ENCODE data around the gene CCDC85A.

The CCDC85A gene

GRCh38 chr2:56287974-56288373 lies 104.2 kb downstream of the CCDC85A start:
- Mint-ChIP-seq H3K4me1 (no peaks in the 10 kb centered on the region), H3K9me3 (no peaks in the 10 kb centered on the region), H3K36me3 (no peaks in the 10 kb centered on the region), H3K27me3 (no peaks in the 10 kb centered on the region), H3K4me3 (no peak overlapping the region), H3K27ac (no peak overlapping the region)
- no peak for DNase-seq
- CTCF ChIA-PET: no interaction called here

DNA sequence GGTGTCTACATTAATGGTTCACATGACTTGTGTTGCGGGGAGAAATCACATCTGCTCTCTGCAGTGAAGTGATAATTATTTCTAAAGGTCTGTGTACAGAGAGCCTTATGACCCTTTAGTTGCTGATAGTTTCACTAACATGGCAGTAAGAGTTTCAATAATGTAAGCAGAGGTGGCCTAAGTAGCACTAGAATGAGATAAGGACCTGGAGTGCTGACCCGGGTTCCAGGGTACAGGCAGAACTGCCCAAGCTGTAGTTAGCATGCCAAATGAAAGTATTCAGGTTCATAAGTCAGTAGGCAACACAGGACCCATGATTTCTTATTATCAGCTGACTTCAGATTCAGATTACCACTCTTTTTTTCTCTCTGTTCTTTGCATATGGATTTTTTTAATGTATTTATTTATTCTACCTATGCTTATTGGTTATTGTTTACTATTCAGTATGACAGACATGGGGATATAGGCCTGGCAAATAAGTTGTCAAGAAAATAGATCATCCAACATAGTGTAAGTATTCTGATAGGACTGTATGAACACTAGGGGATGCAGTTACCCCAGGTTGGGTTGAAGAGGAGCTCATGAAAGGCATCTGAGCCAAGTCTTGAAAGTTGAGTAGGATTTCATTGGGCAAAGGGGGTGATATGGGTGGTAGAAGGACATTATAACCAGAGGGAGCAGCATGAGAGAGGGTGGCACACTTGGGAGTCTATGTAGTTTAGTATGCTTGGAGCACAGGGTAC lies 105.2 kb downstream of the CCDC85A start:
- no peak overlapping the region for H3K4me3 Mint-ChIP-seq
- H3K27me3 Mint-ChIP-seq: no peaks in the 10 kb centered on the region
- no peak for DNase-seq
- H3K4me1 Mint-ChIP-seq: no peaks in the 10 kb centered on the region
- no peaks in the 10 kb centered on the region for H3K9me3 Mint-ChIP-seq
- H3K27ac Mint-ChIP-seq: no peak overlapping the region
- no peaks in the 10 kb centered on the region for H3K36me3 Mint-ChIP-seq
- CTCF ChIA-PET: no interaction called here

DNA sequence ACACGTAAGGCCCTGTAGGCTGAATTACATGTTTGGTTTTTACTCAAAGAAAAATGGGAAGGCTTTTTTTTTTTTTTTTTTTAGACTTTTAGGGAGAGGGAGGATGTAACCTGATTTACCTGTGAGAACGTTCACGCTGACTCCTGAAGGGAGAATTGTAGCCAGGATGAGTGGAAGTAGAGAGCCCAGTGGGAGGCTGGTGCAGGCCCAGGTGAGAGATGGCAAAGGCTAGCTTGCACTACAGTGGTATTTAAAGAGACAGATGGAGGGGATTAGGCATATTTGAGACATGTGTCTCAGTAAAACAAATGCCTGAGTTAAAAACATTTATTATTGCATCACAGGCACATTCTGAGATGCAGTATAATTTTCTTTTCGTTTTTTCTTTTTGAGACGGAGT lies 107.9 kb downstream of the CCDC85A start:
- no peaks in the 10 kb centered on the region for H3K4me1 Mint-ChIP-seq
- no peak overlapping the region for H3K4me3 Mint-ChIP-seq
- CTCF ChIA-PET: no interaction called here
- no peak overlapping the region for H3K27ac Mint-ChIP-seq
- no peaks in the 10 kb centered on the region for H3K36me3 Mint-ChIP-seq
- no peaks in the 10 kb centered on the region for H3K9me3 Mint-ChIP-seq
- no peaks in the 10 kb centered on the region for H3K27me3 Mint-ChIP-seq
- no peak for DNase-seq

DNA sequence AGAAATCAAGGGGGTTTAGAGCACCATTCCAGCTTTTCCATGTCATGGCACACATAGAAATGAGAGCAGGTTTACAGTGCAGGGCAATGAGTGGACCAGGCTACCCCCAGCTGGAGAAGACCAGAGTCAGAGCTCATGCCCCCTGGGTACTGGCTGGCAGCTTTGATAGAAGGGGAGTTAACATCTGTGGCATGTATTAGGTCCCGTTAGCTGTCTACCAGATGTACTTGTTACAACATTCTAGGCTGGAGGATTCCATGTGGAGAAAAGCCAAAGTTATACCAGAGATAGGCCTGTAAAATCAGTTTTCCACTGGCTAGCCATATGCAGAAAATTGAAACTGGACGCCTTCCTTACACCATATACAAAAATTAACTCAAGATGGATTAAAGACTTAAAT lies 109.2 kb downstream of the CCDC85A start:
- H3K4me1 Mint-ChIP-seq: no peaks in the 10 kb centered on the region
- no peak overlapping the region for H3K27ac Mint-ChIP-seq
- DNase-seq: no peak
- H3K36me3 Mint-ChIP-seq: no peaks in the 10 kb centered on the region
- no peak overlapping the region for H3K4me3 Mint-ChIP-seq
- no peaks in the 10 kb centered on the region for H3K27me3 Mint-ChIP-seq
- CTCF ChIA-PET: no interaction called here
- no peaks in the 10 kb centered on the region for H3K9me3 Mint-ChIP-seq

- Mint-ChIP-seq H3K36me3 (no peaks in the 10 kb centered on the region), H3K4me3 (no peak overlapping the region), H3K4me1 (no peaks in the 10 kb centered on the region), H3K27ac (no peak overlapping the region), H3K9me3 (no peaks in the 10 kb centered on the region), H3K27me3 (no peaks in the 10 kb centered on the region)
- CTCF ChIA-PET: no interaction called here
- DNase-seq: no peak
Measured at GRCh38 chr2:56295666-56296065, 111.9 kb downstream of the CCDC85A start.

DNA sequence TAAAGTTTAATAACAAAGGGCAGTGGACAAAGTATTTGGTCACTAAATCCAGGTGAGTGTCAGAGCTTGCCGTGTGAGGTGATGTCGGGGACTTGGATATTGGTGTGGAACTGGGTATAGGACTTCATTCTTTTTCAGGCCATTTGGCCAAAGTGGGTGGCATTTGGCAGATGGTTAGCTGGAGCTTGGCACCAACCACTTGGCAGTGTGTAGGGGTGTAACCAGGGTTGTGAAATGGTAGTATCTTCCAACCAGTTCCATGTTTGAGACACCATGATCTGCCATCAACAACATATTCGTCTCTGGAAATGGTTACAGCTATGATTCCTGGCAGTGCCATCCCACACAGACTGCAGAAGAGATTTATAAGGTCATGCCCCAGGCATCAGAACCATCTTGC lies 113.9 kb downstream of the CCDC85A start:
- no peaks in the 10 kb centered on the region for H3K27me3 Mint-ChIP-seq
- H3K9me3 Mint-ChIP-seq: no peaks in the 10 kb centered on the region
- CTCF ChIA-PET: no interaction called here
- no peaks in the 10 kb centered on the region for H3K36me3 Mint-ChIP-seq
- H3K4me1 Mint-ChIP-seq: no peaks in the 10 kb centered on the region
- no peak overlapping the region for H3K27ac Mint-ChIP-seq
- no peak overlapping the region for H3K4me3 Mint-ChIP-seq
- no peak for DNase-seq

DNA sequence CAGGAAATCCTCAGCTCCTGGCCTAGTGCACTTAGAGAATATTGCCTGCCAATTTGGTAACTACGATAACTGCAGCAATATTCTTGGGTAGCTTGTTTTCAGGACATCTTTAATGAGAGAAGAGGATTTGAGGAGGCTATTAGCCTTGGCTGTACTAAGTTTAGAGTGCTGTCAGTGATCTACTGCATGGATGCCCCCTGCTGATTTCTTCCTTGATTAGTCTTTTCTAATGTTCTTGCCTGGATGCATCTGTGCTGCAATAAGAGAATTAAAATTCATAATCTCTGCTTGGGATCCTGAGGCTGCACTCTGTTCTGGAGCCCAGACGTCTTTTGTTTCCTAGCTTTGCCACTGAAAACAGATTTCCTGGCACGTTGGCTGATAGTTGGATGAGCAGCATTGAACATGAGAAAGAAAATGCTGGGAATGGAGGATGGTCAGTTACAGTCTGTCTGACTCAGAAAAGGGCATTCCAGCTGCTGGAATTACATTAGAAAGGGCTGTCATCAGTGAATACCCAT lies 115.4 kb downstream of the CCDC85A start:
- Mint-ChIP-seq H3K36me3 (no peaks in the 10 kb centered on the region), H3K27me3 (no peaks in the 10 kb centered on the region), H3K9me3 (no peaks in the 10 kb centered on the region), H3K4me1 (no peaks in the 10 kb centered on the region), H3K27ac (no peak overlapping the region), H3K4me3 (no peak overlapping the region)
- DNase-seq: no peak
- CTCF ChIA-PET: no interaction called here

- no peaks in the 10 kb centered on the region for H3K4me1 Mint-ChIP-seq
- CTCF ChIA-PET: no interaction called here
- no peak for DNase-seq
- no peaks in the 10 kb centered on the region for H3K36me3 Mint-ChIP-seq
- no peak overlapping the region for H3K4me3 Mint-ChIP-seq
- no peak overlapping the region for H3K27ac Mint-ChIP-seq
- no peaks in the 10 kb centered on the region for H3K27me3 Mint-ChIP-seq
- H3K9me3 Mint-ChIP-seq: no peaks in the 10 kb centered on the region
Measured at GRCh38 chr2:56309626-56310170, 125.9 kb downstream of the CCDC85A start.

GRCh38 chr2:56313500-56313921 lies 129.7 kb downstream of the CCDC85A start:
- Mint-ChIP-seq H3K36me3 (no peaks in the 10 kb centered on the region), H3K27ac (no peak overlapping the region), H3K4me3 (no peak overlapping the region), H3K27me3 (no peaks in the 10 kb centered on the region), H3K4me1 (no peaks in the 10 kb centered on the region), H3K9me3 (no peaks in the 10 kb centered on the region)
- CTCF ChIA-PET: no interaction called here
- DNase-seq: no peak

- Mint-ChIP-seq H3K9me3 (peaks cover 3% of the 10 kb centered on the region), H3K27ac (no peak overlapping the region), H3K27me3 (no peaks in the 10 kb centered on the region), H3K36me3 (no peaks in the 10 kb centered on the region), H3K4me1 (no peaks in the 10 kb centered on the region), H3K4me3 (no peak overlapping the region)
- CTCF ChIA-PET: no interaction called here
- DNase-seq: no peak
Measured at GRCh38 chr2:56314371-56314770, 130.6 kb downstream of the CCDC85A start.

GRCh38 chr2:56314796-56315195 lies 131.0 kb downstream of the CCDC85A start:
- H3K4me1 Mint-ChIP-seq: no peaks in the 10 kb centered on the region
- no peaks in the 10 kb centered on the region for H3K27me3 Mint-ChIP-seq
- no peak overlapping the region for H3K4me3 Mint-ChIP-seq
- no peak for DNase-seq
- CTCF ChIA-PET: no interaction called here
- H3K36me3 Mint-ChIP-seq: no peaks in the 10 kb centered on the region
- peaks cover 5% of the 10 kb centered on the region for H3K9me3 Mint-ChIP-seq
- H3K27ac Mint-ChIP-seq: no peak overlapping the region

DNA sequence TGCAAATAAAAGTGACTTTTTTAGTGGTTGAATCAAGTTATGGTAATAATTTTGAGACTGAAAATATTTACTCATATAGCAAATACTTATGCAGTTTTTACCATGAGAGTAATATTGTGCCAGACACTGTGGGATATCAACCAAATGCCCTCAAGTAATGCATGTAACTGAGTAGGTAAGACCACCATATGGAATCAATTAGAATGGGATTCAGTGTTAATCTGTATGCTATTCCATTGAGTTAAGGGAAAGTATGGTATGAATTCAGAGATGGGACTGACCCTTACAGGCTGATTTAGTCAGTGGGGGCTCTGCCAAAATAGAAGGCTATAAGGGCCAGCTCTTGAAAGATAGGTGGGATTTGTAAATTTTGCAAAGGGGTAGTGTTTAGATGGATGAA lies 131.6 kb downstream of the CCDC85A start:
- Mint-ChIP-seq H3K9me3 (peaks cover 7% of the 10 kb centered on the region), H3K27me3 (no peaks in the 10 kb centered on the region), H3K36me3 (no peaks in the 10 kb centered on the region), H3K4me1 (no peaks in the 10 kb centered on the region), H3K27ac (no peak overlapping the region), H3K4me3 (no peak overlapping the region)
- DNase-seq: no peak
- CTCF ChIA-PET: no interaction called here

- Mint-ChIP-seq H3K36me3 (no peaks in the 10 kb centered on the region), H3K4me1 (no peaks in the 10 kb centered on the region), H3K4me3 (no peak overlapping the region), H3K27me3 (no peaks in the 10 kb centered on the region), H3K9me3 (peaks cover 7% of the 10 kb centered on the region), H3K27ac (no peak overlapping the region)
- CTCF ChIA-PET: no interaction called here
- no peak for DNase-seq
Measured at GRCh38 chr2:56316011-56316410, 132.2 kb downstream of the CCDC85A start.

GRCh38 chr2:56318147-56318546 lies 134.4 kb downstream of the CCDC85A start:
- Mint-ChIP-seq H3K4me3 (no peak overlapping the region), H3K27ac (no peak overlapping the region), H3K27me3 (no peaks in the 10 kb centered on the region), H3K36me3 (no peaks in the 10 kb centered on the region), H3K4me1 (no peaks in the 10 kb centered on the region), H3K9me3 (peaks cover 12% of the 10 kb centered on the region)
- DNase-seq: no peak
- CTCF ChIA-PET: no interaction called here

DNA sequence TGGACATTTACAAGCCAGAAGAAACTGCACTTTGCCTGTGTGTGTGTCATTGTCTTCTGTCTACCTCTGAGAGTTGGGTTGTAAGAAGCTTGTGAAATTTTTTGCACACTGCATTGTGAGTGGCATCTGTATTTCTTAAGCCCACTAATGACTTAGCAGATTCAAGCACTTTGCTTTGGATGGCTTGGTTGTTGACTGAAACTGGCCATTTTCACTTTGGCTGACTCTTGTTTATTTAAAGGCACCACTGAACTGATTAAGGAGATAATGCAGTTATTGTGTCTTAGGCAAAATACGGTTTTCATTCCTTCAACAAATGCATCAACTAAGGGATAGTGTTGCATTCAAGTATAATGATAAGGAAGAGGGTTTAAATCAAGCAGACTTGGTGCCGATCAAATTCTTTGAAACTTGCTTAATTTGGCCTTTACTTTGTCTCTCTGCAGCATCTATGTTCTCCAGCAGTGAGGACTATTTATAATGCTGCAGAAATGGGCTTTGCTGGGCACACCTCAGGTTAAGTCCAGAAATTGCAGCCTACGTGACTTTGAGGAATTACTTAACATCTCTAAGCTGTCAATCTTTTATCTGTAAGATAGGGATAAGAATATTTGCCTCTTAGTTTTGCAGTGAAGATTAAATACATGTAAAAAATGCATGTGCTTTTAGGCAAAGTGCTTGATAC lies 142.0 kb downstream of the CCDC85A start:
- peaks cover 5% of the 10 kb centered on the region for H3K9me3 Mint-ChIP-seq
- H3K4me1 Mint-ChIP-seq: no peaks in the 10 kb centered on the region
- DNase-seq: no peak
- CTCF ChIA-PET: no interaction called here
- H3K4me3 Mint-ChIP-seq: no peak overlapping the region
- H3K27me3 Mint-ChIP-seq: no peaks in the 10 kb centered on the region
- peak overlapping the region; percentile 5 for H3K27ac Mint-ChIP-seq
- H3K36me3 Mint-ChIP-seq: no peaks in the 10 kb centered on the region
